NB4 (cell line): ENCODE data around the gene RANBP3.

Experiments
- DNase-seq: peaks from one replicate; pipeline ENCODE4 v3.0.0; 2010; ENCODE audit warnings: low read depth
- H3K4me3 ChIP-seq: one replicate; pipeline ENCODE4 v1.5.1; 2011; ENCODE audit warnings: mild to moderate bottlenecking, low read depth, low read length, moderate library complexity
- CTCF ChIP-seq: IDR thresholded peaks from one replicate; pipeline ENCODE4 v1.5.1; 2012; ENCODE audit warnings: low read depth, low read length
- MAX ChIP-seq: IDR thresholded peaks from 2 replicates; pipeline ENCODE4 v1.6.1; 2011; ENCODE audit warnings: low read depth, low read length
- MYC ChIP-seq: IDR thresholded peaks from 2 replicates; pipeline ENCODE4 v1.6.1; 2011; ENCODE audit warnings: low read depth, low read length
- POLR2A ChIP-seq: IDR thresholded peaks from 2 replicates; pipeline ENCODE4 v1.6.1; 2011; ENCODE audit warnings: mild to moderate bottlenecking; ENCODE audit not compliant: insufficient read length; ENCODE audit errors: extremely low read depth

RANBP3 gene

DNA sequence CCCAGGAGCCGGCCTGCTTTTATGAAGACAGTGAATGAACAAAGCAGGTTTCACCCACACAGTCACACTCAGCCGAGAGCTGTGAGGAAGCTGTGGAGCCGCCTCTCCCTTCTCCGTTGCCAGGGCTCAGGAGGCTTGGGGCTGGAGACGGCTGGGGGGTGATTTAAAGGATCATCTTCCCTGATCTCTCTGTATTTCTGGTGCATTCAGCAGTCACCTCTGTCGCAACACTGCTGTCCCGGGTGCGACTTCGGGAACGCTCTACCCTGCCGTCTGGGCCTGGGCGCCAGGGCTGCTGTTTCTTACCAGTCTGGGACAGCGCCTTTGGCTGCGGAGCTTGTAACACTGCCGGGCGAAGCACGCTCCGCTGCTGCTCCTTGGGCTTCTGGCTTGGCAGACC is 45.8 kb downstream of the RANBP3 start:
- H3K4me3 ChIP-seq = no peak overlapping the region
- no peak for DNase-seq
- TF ChIP-seq MAX (no peak), MYC (no peak), CTCF (no peak), POLR2A (no peak)

DNA sequence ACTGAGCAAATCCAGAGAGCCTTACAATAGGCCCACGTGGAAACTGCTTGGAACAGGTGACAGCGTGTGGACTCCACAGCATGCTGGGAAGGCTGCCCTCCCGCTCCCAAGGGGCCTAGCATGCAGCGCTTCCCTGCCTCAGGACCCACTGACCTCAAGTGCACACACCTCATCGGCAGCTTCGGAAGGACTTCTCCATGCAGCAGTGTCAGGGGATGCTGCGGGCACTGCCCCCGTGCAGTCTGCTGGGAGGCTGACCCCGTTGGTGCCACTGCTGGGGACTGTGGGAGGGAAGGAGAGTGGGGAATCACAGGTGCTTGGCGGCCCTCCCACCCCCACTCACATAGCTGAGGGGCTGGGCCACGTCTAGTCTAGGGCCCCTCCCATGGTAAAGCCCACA is 46.7 kb downstream of the RANBP3 start:
- TF ChIP-seq MYC = no peak
- TF ChIP-seq CTCF = no peak
- no peak for TF ChIP-seq POLR2A
- TF ChIP-seq MAX = no peak
- H3K4me3 ChIP-seq = no peak overlapping the region
- no peak for DNase-seq

DNA sequence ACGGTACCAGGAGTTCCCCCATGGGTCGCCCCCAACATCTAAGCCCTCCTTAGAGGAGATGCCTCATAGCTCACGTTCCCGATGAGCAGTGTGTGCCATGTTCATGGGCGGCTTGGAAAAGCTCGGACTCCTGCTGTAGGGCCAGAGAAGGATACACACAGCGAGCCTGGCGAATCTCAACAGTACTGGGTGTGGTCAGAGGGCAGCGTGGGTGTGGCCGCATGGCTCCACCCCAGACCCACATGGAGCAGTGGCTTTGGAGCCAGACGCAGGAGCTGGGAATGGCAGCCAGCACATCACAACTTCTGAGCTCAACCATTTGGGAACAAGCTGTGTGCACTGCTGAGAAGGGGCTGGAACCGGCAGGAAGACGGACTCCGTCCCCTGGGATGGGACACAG is 48.3 kb downstream of the RANBP3 start:
- no peak overlapping the region for H3K4me3 ChIP-seq
- DNase-seq = no peak
- no peak for TF ChIP-seq MYC
- TF ChIP-seq POLR2A = no peak
- no peak for TF ChIP-seq CTCF
- no peak for TF ChIP-seq MAX

GRCh38 chr19:5929179-5929578 is 48.8 kb downstream of the RANBP3 start:
- DNase-seq = no peak
- TF ChIP-seq POLR2A (no peak), MAX (no peak), CTCF (no peak), MYC (no peak)
- H3K4me3 ChIP-seq = no peak overlapping the region

DNA sequence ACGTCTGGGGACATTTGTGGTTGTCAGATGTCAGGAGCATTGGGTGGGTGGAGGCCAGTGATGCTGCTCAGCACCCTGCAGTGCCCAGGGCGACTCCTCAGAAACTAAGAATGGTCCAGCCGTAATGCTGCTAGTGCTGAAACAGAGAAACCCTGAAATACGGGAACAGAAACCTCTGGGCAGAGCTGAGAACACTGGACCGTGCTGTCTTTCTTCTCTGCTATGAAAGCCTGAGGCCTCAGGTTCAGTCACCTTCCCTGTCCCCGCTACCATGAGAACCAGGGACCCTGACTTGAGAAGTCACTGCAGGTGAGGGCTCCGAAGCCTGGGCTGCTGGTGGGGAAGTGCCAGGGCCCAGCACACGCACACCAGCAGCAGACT is 50.5 kb downstream of the RANBP3 start:
- TF ChIP-seq POLR2A (no peak), MYC (no peak), MAX (no peak), CTCF (no peak)
- DNase-seq = no peak
- H3K4me3 ChIP-seq = no peak overlapping the region
